Type B pancreatic cell (in vitro differentiated cells): ENCODE results near the gene ROR1. TPM values are rescaled to one million over a fixed set of nuclear protein-coding genes. Genes with fewer than 3 reads are reported as not detected.

Experiments used
- DNase-seq: peaks from one replicate; pipeline ENCODE4 v3.0.0; 2021; ENCODE audit warnings: mixed read lengths; ENCODE audit not compliant: unreplicated experiment; ENCODE audit errors: extremely low spot score
- H3K27ac Mint-ChIP-seq: 2 replicates; pipeline ENCODE4 v1.8.0; 2021; ENCODE audit warnings: mild to moderate bottlenecking, mixed read lengths
- H3K27me3 Mint-ChIP-seq: 2 replicates; pipeline ENCODE4 v1.8.0; 2021; ENCODE audit warnings: mixed read lengths
- H3K36me3 Mint-ChIP-seq: 2 replicates; pipeline ENCODE4 v1.8.0; 2021; ENCODE audit warnings: mixed read lengths
- H3K4me1 Mint-ChIP-seq: one replicate; pipeline ENCODE4 v1.8.0; 2021; ENCODE audit warnings: mixed read lengths; ENCODE audit not compliant: unreplicated experiment
- H3K4me3 Mint-ChIP-seq: 2 replicates; pipeline ENCODE4 v1.8.0; 2021; ENCODE audit warnings: mild to moderate bottlenecking, mixed read lengths
- H3K9me3 Mint-ChIP-seq: 2 replicates; pipeline ENCODE4 v1.8.0; 2021; ENCODE audit warnings: mixed read lengths
- total RNA-seq: library from RNA; stranded (reverse); gene quantifications from 2 replicates; pipeline ENCODE4 v1.2.1, GENCODE V29; 2021; ENCODE audit warnings: low replicate concordance
- TF ChIP-seq, protein P1 (sequence below): fragments of 200-600 bp; sonication (generic); conservative IDR thresholded peaks from 2 replicates; pipeline ENCODE4 v1.5.0; 2021; ENCODE audit warnings: antibody characterized with exemption, mild to moderate bottlenecking

ROR1 gene
- total RNA-seq, 1 donor from 2014 or later = 32.0 TPM

DNA sequence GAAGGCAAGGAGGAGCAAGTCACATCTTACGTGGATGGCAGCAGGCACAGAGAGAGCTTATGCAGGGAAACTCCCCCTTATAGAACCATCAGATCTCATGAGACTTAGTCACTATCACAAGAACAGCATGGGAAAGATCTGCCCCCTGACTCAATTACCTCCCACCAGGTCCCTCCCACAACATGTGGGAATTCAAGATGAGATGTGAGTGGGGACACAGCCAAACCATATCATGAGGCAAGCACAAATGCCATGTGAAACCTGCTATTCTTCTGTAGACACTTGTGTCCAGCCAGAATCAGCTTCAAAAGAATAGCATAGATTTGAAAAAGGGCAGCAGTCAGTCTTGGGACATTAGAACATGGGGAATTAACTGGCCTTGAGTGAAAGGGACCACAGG, 397.4 kb downstream of the ROR1 start:
- H3K4me3 Mint-ChIP-seq = no peak overlapping the region
- TF ChIP-seq, protein P1, sequence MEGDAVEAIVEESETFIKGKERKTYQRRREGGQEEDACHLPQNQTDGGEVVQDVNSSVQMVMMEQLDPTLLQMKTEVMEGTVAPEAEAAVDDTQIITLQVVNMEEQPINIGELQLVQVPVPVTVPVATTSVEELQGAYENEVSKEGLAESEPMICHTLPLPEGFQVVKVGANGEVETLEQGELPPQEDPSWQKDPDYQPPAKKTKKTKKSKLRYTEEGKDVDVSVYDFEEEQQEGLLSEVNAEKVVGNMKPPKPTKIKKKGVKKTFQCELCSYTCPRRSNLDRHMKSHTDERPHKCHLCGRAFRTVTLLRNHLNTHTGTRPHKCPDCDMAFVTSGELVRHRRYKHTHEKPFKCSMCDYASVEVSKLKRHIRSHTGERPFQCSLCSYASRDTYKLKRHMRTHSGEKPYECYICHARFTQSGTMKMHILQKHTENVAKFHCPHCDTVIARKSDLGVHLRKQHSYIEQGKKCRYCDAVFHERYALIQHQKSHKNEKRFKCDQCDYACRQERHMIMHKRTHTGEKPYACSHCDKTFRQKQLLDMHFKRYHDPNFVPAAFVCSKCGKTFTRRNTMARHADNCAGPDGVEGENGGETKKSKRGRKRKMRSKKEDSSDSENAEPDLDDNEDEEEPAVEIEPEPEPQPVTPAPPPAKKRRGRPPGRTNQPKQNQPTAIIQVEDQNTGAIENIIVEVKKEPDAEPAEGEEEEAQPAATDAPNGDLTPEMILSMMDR = no peak
- peak overlapping the region; percentile 48 for H3K27ac Mint-ChIP-seq
- no peaks in the 10 kb centered on the region for H3K27me3 Mint-ChIP-seq
- DNase-seq = no peak
- H3K4me1 Mint-ChIP-seq = peaks cover 33% of the 10 kb centered on the region
- H3K9me3 Mint-ChIP-seq = peaks cover 11% of the 10 kb centered on the region
- peaks cover 44% of the 10 kb centered on the region for H3K36me3 Mint-ChIP-seq

DNA sequence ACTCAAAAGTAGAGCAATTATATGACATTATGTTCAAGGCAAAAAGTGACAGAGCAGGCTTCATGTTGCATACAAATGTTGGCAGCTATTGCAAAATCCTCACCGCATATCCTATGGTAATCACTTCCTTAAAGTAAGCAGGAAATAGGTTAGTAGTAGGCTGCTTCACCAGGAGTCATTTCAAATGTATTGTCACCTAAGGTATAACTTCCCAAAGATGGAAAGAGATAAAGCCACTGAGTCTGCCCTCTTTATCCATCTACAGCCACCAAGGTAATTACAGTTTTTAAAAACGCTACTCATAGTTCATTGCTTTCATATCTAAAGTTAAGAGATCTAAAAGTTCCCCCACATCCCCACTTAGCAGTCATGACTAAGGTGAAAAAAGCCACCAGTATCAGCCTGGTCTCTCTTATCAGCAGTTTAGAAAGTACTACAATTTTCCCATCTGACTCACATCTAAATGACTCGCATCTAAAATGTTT, 398.0 kb downstream of the ROR1 start:
- peaks cover 33% of the 10 kb centered on the region for H3K4me1 Mint-ChIP-seq
- H3K27ac Mint-ChIP-seq = peak overlapping the region; percentile 48
- H3K36me3 Mint-ChIP-seq = peaks cover 46% of the 10 kb centered on the region
- no peak for DNase-seq
- peaks cover 11% of the 10 kb centered on the region for H3K9me3 Mint-ChIP-seq
- peak overlapping the region; percentile 6 for H3K4me3 Mint-ChIP-seq
- TF ChIP-seq, protein P1 = no peak
- no peaks in the 10 kb centered on the region for H3K27me3 Mint-ChIP-seq

DNA sequence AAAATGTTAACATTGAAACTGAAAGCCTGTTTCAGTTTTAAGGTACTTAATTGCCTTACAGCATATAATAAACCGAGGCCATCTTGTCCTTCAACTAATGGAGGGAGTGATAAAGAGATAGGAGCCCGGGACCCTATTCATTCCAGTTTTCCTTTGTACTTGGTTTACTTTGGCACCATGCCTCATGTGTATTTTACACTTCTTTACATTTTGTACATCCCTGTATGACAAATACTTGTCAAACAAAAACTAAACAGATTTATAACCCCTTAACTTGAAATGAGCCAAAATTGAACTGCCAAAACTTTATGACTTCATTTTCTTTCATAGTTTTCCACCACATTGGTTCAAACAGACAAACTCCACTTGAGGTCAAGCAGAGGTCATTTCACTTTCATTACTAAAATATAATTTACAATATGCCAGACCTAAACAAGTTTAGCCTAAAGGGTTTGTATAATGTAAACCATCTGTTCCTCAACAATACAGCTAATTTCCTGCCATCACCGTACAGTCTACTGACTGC, 398.7 kb downstream of the ROR1 start:
- peak overlapping the region; percentile 73 for H3K27ac Mint-ChIP-seq
- H3K27me3 Mint-ChIP-seq = no peaks in the 10 kb centered on the region
- peak overlapping the region; percentile 27 for H3K4me3 Mint-ChIP-seq
- peaks cover 11% of the 10 kb centered on the region for H3K9me3 Mint-ChIP-seq
- DNase-seq = no peak
- TF ChIP-seq, protein P1 = no peak
- H3K36me3 Mint-ChIP-seq = peaks cover 46% of the 10 kb centered on the region
- peaks cover 33% of the 10 kb centered on the region for H3K4me1 Mint-ChIP-seq

DNA sequence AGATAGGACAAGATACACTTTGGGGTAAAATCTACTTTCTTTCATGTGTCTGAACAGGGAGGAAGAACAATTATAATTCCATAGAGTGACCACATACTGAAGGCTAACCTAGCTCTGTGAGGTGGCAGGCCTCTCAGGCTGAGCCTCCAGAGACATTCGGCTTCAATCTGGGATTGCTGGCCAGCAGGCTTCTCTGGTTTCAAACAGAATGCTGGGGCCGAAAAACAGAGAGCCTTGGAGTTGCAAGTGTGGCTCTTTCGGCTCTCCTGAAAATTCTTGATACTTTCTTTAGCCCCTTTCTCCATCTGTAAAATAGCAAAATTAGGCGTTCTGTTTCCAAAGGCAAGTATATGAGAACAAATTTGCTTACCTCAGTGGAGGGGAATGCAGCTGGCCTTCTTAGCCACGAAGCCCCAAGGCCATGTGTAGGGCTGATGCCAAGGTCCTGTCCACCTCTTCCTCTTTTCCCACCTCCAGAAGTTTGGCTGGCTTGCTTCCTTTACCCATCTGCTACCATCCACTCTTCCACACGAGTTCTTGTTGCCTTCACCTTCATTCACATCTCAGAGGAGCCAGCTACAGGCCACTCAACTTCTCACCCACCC, 399.6 kb downstream of the ROR1 start:
- peaks cover 33% of the 10 kb centered on the region for H3K4me1 Mint-ChIP-seq
- DNase-seq = no peak
- H3K27ac Mint-ChIP-seq = peak overlapping the region; percentile 73
- H3K36me3 Mint-ChIP-seq = peaks cover 46% of the 10 kb centered on the region
- H3K9me3 Mint-ChIP-seq = peaks cover 7% of the 10 kb centered on the region
- TF ChIP-seq, protein P1 = no peak
- peak overlapping the region; percentile 16 for H3K4me3 Mint-ChIP-seq
- H3K27me3 Mint-ChIP-seq = no peaks in the 10 kb centered on the region

DNA sequence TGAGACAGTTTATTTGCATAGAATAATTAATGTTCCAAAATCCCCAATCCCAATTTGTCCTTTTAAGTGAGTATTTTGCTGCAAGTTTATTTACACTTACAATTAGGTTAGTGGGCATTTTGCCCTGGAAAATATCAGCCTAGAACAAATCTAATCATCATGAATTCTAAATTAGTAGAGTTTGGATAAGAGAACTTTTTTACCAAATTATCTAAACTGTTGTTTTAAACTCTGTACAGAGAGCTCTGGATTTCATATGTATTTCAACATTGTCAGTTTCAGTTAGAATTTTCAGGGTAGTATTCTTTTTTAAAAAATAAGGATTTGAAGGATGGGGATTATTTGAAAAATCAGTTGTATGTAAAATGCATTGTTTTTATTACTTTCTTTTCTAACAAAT, 401.8 kb downstream of the ROR1 start:
- no peak overlapping the region for H3K4me3 Mint-ChIP-seq
- H3K9me3 Mint-ChIP-seq = peaks cover 5% of the 10 kb centered on the region
- H3K4me1 Mint-ChIP-seq = peaks cover 33% of the 10 kb centered on the region
- TF ChIP-seq, protein P1 = no peak
- DNase-seq = no peak
- no peaks in the 10 kb centered on the region for H3K27me3 Mint-ChIP-seq
- no peak overlapping the region for H3K27ac Mint-ChIP-seq
- H3K36me3 Mint-ChIP-seq = peaks cover 38% of the 10 kb centered on the region
